WERI-Rb-1 (cell line): ENCODE data around the gene FOXO6.
A peak's percentile ranks its signal among the peaks of the same experiment; 100 is the strongest.

Experiments used
- DNase-seq: peaks from one replicate; pipeline ENCODE4 v3.0.0-alpha.2; 2020
- H3K27ac ChIP-seq: fragments of 250-450 bp; sonication (Bioruptor Pico); 2 replicates; pipeline ENCODE4 v1.5.1; 2020; ENCODE audit warnings: mild to moderate bottlenecking, moderate library complexity
- H3K27me3 ChIP-seq: fragments of 250-450 bp; sonication (Bioruptor Pico); 2 replicates; pipeline ENCODE4 v1.5.1; 2021; ENCODE audit warnings: mild to moderate bottlenecking, low read depth, moderate library complexity; ENCODE audit not compliant: insufficient read depth, severe bottlenecking
- H3K36me3 ChIP-seq: fragments of 250-450 bp; sonication (Bioruptor Pico); 2 replicates; pipeline ENCODE4 v1.5.1; 2020; ENCODE audit warnings: mild to moderate bottlenecking, moderate library complexity
- H3K4me3 ChIP-seq: 2 replicates; pipeline ENCODE4 v1.5.1; 2011; ENCODE audit warnings: low read depth, mild to moderate bottlenecking, control low read depth, low read length
- H3K9me3 ChIP-seq: fragments of 250-450 bp; sonication (Bioruptor Pico); 2 replicates; pipeline ENCODE4 v1.5.1; 2021; ENCODE audit warnings: mild to moderate bottlenecking, moderate library complexity; ENCODE audit not compliant: severe bottlenecking
- CTCF ChIP-seq: IDR thresholded peaks from 2 replicates; pipeline ENCODE4 v1.5.1; 2011; ENCODE audit warnings: low read depth, mild to moderate bottlenecking, control low read depth, inconsistent platforms, low read length

FOXO6 gene

DNA sequence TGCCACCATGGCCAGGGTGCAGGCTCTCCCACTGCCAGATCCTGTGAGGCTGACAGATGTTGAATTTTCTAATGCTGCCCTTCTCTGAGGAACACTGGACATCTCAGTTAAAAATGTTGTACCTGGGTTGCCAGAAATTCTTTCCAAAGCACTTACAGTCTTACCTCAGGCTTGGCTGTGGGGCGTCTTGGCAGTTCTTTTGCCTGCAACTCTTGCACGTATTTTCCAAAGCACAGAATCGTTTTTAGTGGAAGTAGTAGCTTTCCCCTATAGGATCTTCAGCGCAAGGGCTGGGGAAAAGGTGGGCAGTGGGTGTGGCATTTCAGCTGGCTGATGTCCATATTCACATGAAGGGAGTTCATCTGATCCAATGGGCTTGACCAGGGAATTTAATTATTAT is 69.3 kb downstream of the FOXO6 start:
- no peak for TF ChIP-seq CTCF
- Histone ChIP-seq H3K4me3 (no peak overlapping the region), H3K36me3 (no peaks in the 10 kb centered on the region), H3K9me3 (no peaks in the 10 kb centered on the region), H3K27me3 (no peaks in the 10 kb centered on the region), H3K27ac (no peak overlapping the region)
- DNase-seq = no peak

- Histone ChIP-seq H3K36me3 (no peaks in the 10 kb centered on the region), H3K27me3 (no peaks in the 10 kb centered on the region), H3K4me3 (no peak overlapping the region), H3K27ac (no peak overlapping the region; the same call in 1 of the 2 replicates), H3K9me3 (no peaks in the 10 kb centered on the region)
- 0 out of 2 replicates have a peak, but pooled peaks have one; percentile 27 for TF ChIP-seq CTCF
- no peak for DNase-seq
Observed at GRCh38 chr1:41431490-41432350, 70.5 kb downstream of the FOXO6 start.
